Measurements from ENCODE around the gene DMRTB1. TPM values are rescaled to one million over a fixed set of nuclear protein-coding genes. Genes with fewer than 3 reads are reported as not detected.

DMRTB1 gene
- total RNA-seq, 2 experiments from 2014 or later, result not detected

- intact Hi-C loops (cut with DNase I, micrococcal nuclease), result loop anchor here (1.0 to 10.0 kb wide), 5 partner anchors 197 to 1330 kb away; partner anchors contain the start of genes IFT25 (in 1 of the 2) and LRRC42 (in 1 of the 2)
- DNase-seq (no peak), ATAC-seq (ENCODE audit: poor library complexity) (no peak)
- Histone ChIP-seq H3K36me3 (ENCODE audit: insufficient read depth, low read length) (no peaks in the 10 kb centered on the region), H3K27me3 (ENCODE audit: control insufficient read depth in 1 of 2, insufficient read depth in 2 of 2, low read length in 2 of 2) (peaks cover 3 to 12% of the 10 kb centered on the region in 2 experiments), H3K4me3 (ENCODE audit: low read length) (no peak overlapping the region), H3K9me3 (ENCODE audit: control insufficient read depth in 1 of 2, insufficient read depth in 1 of 2, low read length in 2 of 2) (peaks cover 0 to 5% of the 10 kb centered on the region in 2 experiments), H3K27ac (ENCODE audit: low read depth in 1 of 2, low read length in 2 of 2) (no peak overlapping the region), H3K4me1 (ENCODE audit: insufficient read depth, low read length) (peaks cover 7% of the 10 kb centered on the region)
- Mint-ChIP-seq H3K4me3 (no peak overlapping the region), H3K36me3 (ENCODE audit: low read depth) (no peaks in the 10 kb centered on the region), H3K9me3 (no peaks in the 10 kb centered on the region), H3K4me1 (ENCODE audit: low read depth) (no peaks in the 10 kb centered on the region), H3K27ac (no peak overlapping the region), H3K27me3 (peaks cover 37% of the 10 kb centered on the region)
- ChIA-PET POLR2A (no interaction called here), CTCF (no interaction called here)
- TF ChIP-seq CTCF (IDR thresholded peaks at IDR 0.05), result no peak
These were observed 25.7 kb downstream of the DMRTB1 start for GRCh38 chr1:53484705-53485477.

- ChIA-PET CTCF (no interaction called here), POLR2A (no interaction called here)
- Mint-ChIP-seq H3K9me3 (no peaks in the 10 kb centered on the region), H3K27me3 (peaks cover 42% of the 10 kb centered on the region), H3K36me3 (ENCODE audit: low read depth) (no peaks in the 10 kb centered on the region), H3K4me1 (ENCODE audit: low read depth) (no peaks in the 10 kb centered on the region), H3K27ac (no peak overlapping the region), H3K4me3 (no peak overlapping the region)
- no peak overlapping the region for H3K4me3 ChIP-seq (ENCODE audit: low read length)
- peaks cover 7% of the 10 kb centered on the region for H3K4me1 ChIP-seq (ENCODE audit: insufficient read depth, low read length)
- DNase-seq (peak; percentile 24 to 75 (median 46)), ATAC-seq (ENCODE audit: poor library complexity) (no peak)
- peak; percentile 76 for TF ChIP-seq CTCF (IDR thresholded peaks at IDR 0.05)
- peaks cover 0 to 5% of the 10 kb centered on the region in 2 experiments for H3K9me3 ChIP-seq (ENCODE audit: control insufficient read depth in 1 of 2, insufficient read depth in 1 of 2, low read length in 2 of 2)
- H3K27ac ChIP-seq (ENCODE audit: low read depth in 1 of 2, low read length in 2 of 2), result no peak overlapping the region
- H3K27me3 ChIP-seq (ENCODE audit: control insufficient read depth in 1 of 2, insufficient read depth in 2 of 2, low read length in 2 of 2), result peaks cover 3 to 12% of the 10 kb centered on the region in 2 experiments
- intact Hi-C loops (cut with DNase I, micrococcal nuclease), result loop anchor here (1.0 to 10.0 kb wide), 6 partner anchors 197 to 1329 kb away; partner anchors contain the start of genes IFT25 (in 1 of the 2) and LRRC42 (in 1 of the 2)
- no peaks in the 10 kb centered on the region for H3K36me3 ChIP-seq (ENCODE audit: insufficient read depth, low read length)
These were observed 26.5 kb downstream of the DMRTB1 start for GRCh38 chr1:53485478-53486394.

DNA sequence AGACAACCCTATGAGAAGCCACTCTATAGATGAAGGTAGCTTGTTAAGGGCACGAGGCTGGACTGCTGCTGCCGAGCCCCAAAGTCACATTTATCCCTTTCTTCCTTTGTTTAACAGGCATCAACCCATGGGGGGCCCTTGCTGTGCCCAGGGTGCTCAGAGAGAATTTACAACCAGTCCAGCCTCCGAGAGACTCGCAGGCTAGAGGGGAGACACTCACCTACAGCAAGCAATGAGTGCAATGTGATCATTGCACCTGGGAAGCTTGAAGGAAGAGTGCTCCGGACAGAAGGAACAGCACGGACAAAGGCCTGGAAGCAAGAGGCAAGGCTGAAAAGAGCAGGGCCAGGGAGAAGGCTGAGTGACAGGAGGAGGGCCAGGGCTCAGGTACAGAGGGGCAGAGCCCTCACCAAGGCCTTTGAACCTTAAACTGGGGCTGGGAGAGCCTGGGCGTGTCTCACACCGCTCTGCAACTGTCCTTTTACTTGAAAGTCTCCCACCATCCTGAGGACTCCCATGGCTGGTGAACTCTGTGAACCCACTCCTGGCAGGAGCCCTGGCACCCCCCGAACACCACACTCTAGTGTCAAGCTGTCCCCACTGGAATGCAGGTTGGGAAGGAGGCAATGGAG lies 27.3 kb downstream of the DMRTB1 start:
- DNase-seq (no peak), ATAC-seq (ENCODE audit: poor library complexity) (no peak)
- intact Hi-C loops (cut with DNase I, micrococcal nuclease), result loop anchor here in 1 of 2 experiments (2.0 to 10.0 kb wide), 4 partner anchors 196 to 1328 kb away; partner anchors contain the start of genes IFT25 and LRRC42
- H3K36me3 Mint-ChIP-seq (ENCODE audit: low read depth), result no peaks in the 10 kb centered on the region
- Histone ChIP-seq H3K4me1 (ENCODE audit: insufficient read depth, low read length) (peaks cover 7% of the 10 kb centered on the region), H3K27ac (ENCODE audit: low read depth in 1 of 2, low read length in 2 of 2) (no peak overlapping the region), H3K36me3 (ENCODE audit: insufficient read depth, low read length) (no peaks in the 10 kb centered on the region), H3K4me3 (ENCODE audit: low read length) (no peak overlapping the region), H3K9me3 (ENCODE audit: control insufficient read depth in 1 of 2, insufficient read depth in 1 of 2, low read length in 2 of 2) (peaks cover 0 to 5% of the 10 kb centered on the region in 2 experiments), H3K27me3 (ENCODE audit: control insufficient read depth in 1 of 2, insufficient read depth in 2 of 2, low read length in 2 of 2) (peaks cover 3 to 12% of the 10 kb centered on the region in 2 experiments)
- ChIA-PET CTCF (no interaction called here), POLR2A (no interaction called here)
- no peak overlapping the region for H3K27ac Mint-ChIP-seq
- peaks cover 42% of the 10 kb centered on the region for H3K27me3 Mint-ChIP-seq
- no peak for TF ChIP-seq CTCF (IDR thresholded peaks at IDR 0.05)
- no peak overlapping the region for H3K4me3 Mint-ChIP-seq
- H3K4me1 Mint-ChIP-seq (ENCODE audit: low read depth), result no peaks in the 10 kb centered on the region
- H3K9me3 Mint-ChIP-seq, result no peaks in the 10 kb centered on the region

Measured in CD4-positive, alpha-beta T cell (primary cell).